ENCODE results near the gene SLIT1.

DNA sequence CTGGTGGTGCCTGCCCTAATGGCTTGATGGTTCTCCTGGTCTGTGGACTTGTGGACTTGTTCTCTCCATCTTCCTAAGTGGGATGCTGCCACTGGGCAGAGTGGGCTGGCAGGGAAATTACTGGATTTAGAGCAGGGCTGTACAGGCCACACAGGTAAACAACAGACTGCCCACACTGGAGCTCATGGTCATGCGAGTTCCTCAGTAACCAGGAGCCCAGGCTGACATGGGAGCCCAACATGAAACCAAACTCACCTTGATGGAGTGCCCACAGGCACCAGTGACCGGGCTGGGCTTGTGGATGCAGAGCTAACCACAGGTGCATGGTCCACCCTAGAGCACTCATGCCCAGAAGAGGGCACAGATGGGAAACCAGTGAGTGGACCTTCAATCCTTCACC is 116.7 kb downstream of the SLIT1 start:
- TF ChIP-seq EP300 (IDR thresholded peaks at IDR 0.05; ENCODE audit: borderline replicate concordance) (no peak), RAD21 (IDR thresholded peaks at IDR 0.05; ENCODE audit: low read depth) (no peak)
